Spleen (tissue), 11 donors: ENCODE measurements around the gene SNU13. TPM values are rescaled to one million over a fixed set of nuclear protein-coding genes. Genes with fewer than 3 reads are reported as not detected.
"Not testable (repeated sequence)": the region's sequence is repeated elsewhere in the genome, so short reads cannot be mapped to it uniquely, and the experiment has no call there.

ENCODE experiments used
- DNase-seq: peaks from one replicate; pipeline ENCODE4 v3.0.0-alpha.2; 2020
- H3K27ac ChIP-seq, 8 donors: fragments of 200-600 bp; sonication (generic) in 7 of 8; 1 replicate in 4 of 8; 2 replicates in 4 of 8; pipeline versions ENCODE4 v1.5.0 to v1.8.0; 2016 to 2021; ENCODE audit warnings: inconsistent platforms in 4 of 8, mild to moderate bottlenecking in 4 of 8, moderate library complexity in 1 of 8
- H3K27me3 ChIP-seq, 7 donors: fragments of 200-600 bp; sonication (generic) in 6 of 7; replicated peaks in 1 of 7; 1 replicate in 4 of 7; 2 replicates in 3 of 7; pipeline versions ENCODE4 v1.5.0 to v1.8.0; 2016 to 2021; ENCODE audit warnings: inconsistent platforms in 3 of 7, mild to moderate bottlenecking in 1 of 7
- H3K36me3 ChIP-seq, 6 donors: fragments of 200-600 bp; sonication (generic) in 5 of 6; 1 replicate in 4 of 6; 2 replicates in 2 of 6; pipeline versions ENCODE4 v1.5.0 to v1.8.0; 2016 to 2021; ENCODE audit warnings: inconsistent platforms in 2 of 6
- H3K4me1 ChIP-seq, 6 donors: fragments of 200-600 bp; sonication (generic) in 5 of 6; 1 replicate in 3 of 6; 2 replicates in 3 of 6; pipeline versions ENCODE4 v1.5.0 to v1.8.0; 2016 to 2021; ENCODE audit warnings: inconsistent platforms in 3 of 6
- H3K4me3 ChIP-seq, 8 donors: fragments of 200-600 bp; sonication (generic) in 7 of 8; 1 replicate in 4 of 8; 2 replicates in 4 of 8; pipeline versions ENCODE4 v1.5.0 to v1.8.0; 2016 to 2021; ENCODE audit warnings: inconsistent platforms in 4 of 8, mild to moderate bottlenecking in 4 of 8, moderate library complexity in 2 of 8
- H3K9me3 ChIP-seq, 8 donors: fragments of 200-600 bp; sonication (generic) in 7 of 8; 1 replicate in 4 of 8; 2 replicates in 4 of 8; pipeline versions ENCODE4 v1.5.0 to v1.8.0; 2016 to 2021; ENCODE audit warnings: inconsistent platforms in 4 of 8
- CTCF ChIP-seq, 11 experiments: fragments of 200-600 bp in 7 of 11; fragments of 450-650 bp in 4 of 11; sonication (generic) in 4 of 11; IDR thresholded peaks in 8 of 11; conservative IDR thresholded peaks in 3 of 11; 1 replicate in 7 of 11; 2 replicates in 4 of 11; pipeline versions ENCODE4 v1.4.0 to v1.8.0; 2016 to 2021; ENCODE audit warnings: antibody characterized with exemption in 11 of 11, inconsistent platforms in 4 of 11, mild to moderate bottlenecking in 1 of 11
- POLR2A ChIP-seq, 3 donors: fragments of 450-650 bp; IDR thresholded peaks; one replicate each; pipeline ENCODE4 v1.5.1; 2017; ENCODE audit warnings: antibody characterized with exemption in 3 of 3, mild to moderate bottlenecking in 1 of 3
- POLR2AphosphoS5 ChIP-seq, 3 donors: sonication (generic); formaldehyde crosslinking; IDR thresholded peaks; one replicate each; pipeline ENCODE4 v1.5.1; 2017; ENCODE audit warnings: antibody characterized with exemption in 3 of 3
- WGBS, 5 donors: extraction: QIAGEN DNeasy Blood & Tissue Kit in 3 of 5; methylation state at CpG; one replicate each; pipeline versions ENCODE4 v1.1.5 to v1.1.7; 2013 to 2018; 5-methylcytosine and 5-hydroxymethylcytosine counted together
- intact Hi-C: fragments of 100-400 bp; cut with DNase I; formaldehyde crosslinking; loops from one replicate; pipeline ENCODE4 v1.15.0; 2023; ENCODE audit warnings: low total_unique reads
- polyA plus RNA-seq, 3 donors: library from polyadenylated mRNA; stranded (reverse); fragments of 200-250 nt; gene quantifications; one replicate each; pipeline ENCODE4 v1.2.1, GENCODE V29; 2013
- total RNA-seq, 7 donors: library from RNA; depleted of rRNA in 3 of 7; stranded (reverse); fragments of >200 nt in 3 of 7; fragmentation: NEBNext Ultra II Directional in 4 of 7; extraction: Animal tissue kit (Norgen Biotek cat#: 25700) in 4 of 7; gene quantifications; one replicate each; pipeline versions ENCODE4 v1.1.0 to v1.2.1, GENCODE V29; 2016 to 2021
- donor health status: healthy with polysubstance abuse.
- donor health status: DM: no; HTN: no; CAD: no; lungs with moderate emphysema.
- donor health status: DM: no; HTN: no; CAD: no.
- donor health status: Bipolar disorder and iron deficiency.
- donor health status: healthy.
- donor health status: DM: no; HTN: no; CAD: no.
- donor health status: DM: yes; HTN: yes; CAD: no.

Gene SNU13
- total and polyA plus RNA-seq, 10 donors, result 89.0 to 165 (median 111) TPM

GRCh38 chr22:41696703-41697102 lies 8.0 kb upstream of the SNU13 start:
- Histone ChIP-seq H3K4me1 (peaks cover 15 to 28% (median 22%) of the 10 kb centered on the region in 6 donors), H3K36me3 (peaks cover 0 to 21% (median 3%) of the 10 kb centered on the region in 6 donors), H3K9me3 (no peaks in the 10 kb centered on the region), H3K27me3 (no peaks in the 10 kb centered on the region), H3K4me3 (peak overlapping the region in 2 of 8 donors; percentile 9 to 16), H3K27ac (peak overlapping the region in 7 of 8 donors; percentile 40 to 74 (median 57))
- 55 to 80% (median 64%) methylated on average over 6 to 11 of the region's 11 CpGs for WGBS, 5 donors
- intact Hi-C loops, result loop anchor here (5.0 kb wide), 1 partner anchor 246 kb away; no protein-coding TSS in a partner anchor
- DNase-seq, result peak; percentile 78
- TF ChIP-seq POLR2AphosphoS5 (IDR thresholded peaks at IDR 0.05) (no peak), POLR2A (IDR thresholded peaks at IDR 0.05) (no peak), CTCF (IDR thresholded peaks at IDR 0.05 in 8 of 11, conservative IDR thresholded peaks at IDR 0.05 in 3 of 11) (no peak)

GRCh38 chr22:41695211-41695610 lies 6.5 kb upstream of the SNU13 start:
- intact Hi-C loops, result loop anchor here (5.0 kb wide), 1 partner anchor 247 kb away; no protein-coding TSS in a partner anchor
- WGBS, 5 donors, result 82 to 90% (median 85%) methylated on average over 2 of the region's 2 CpGs
- Histone ChIP-seq H3K4me1 (peaks cover 15 to 36% (median 22%) of the 10 kb centered on the region in 6 donors), H3K36me3 (peaks cover 0 to 21% (median 3%) of the 10 kb centered on the region in 6 donors), H3K27me3 (no peaks in the 10 kb centered on the region), H3K27ac (no peak overlapping the region), H3K9me3 (no peaks in the 10 kb centered on the region), H3K4me3 (no peak overlapping the region)
- no peak for DNase-seq
- TF ChIP-seq POLR2A (IDR thresholded peaks at IDR 0.05) (no peak), CTCF (IDR thresholded peaks at IDR 0.05 in 8 of 11, conservative IDR thresholded peaks at IDR 0.05 in 3 of 11) (no peak), POLR2AphosphoS5 (IDR thresholded peaks at IDR 0.05) (no peak)

GRCh38 chr22:41690476-41690875 lies 1.8 kb upstream of the SNU13 start:
- 83 to 100% (median 96%) methylated on average over 1 to 3 of the region's 3 CpGs for WGBS, 5 donors
- Histone ChIP-seq H3K27ac (peak overlapping the region in 4 of 8 donors; percentile 22 to 99 (median 40)), H3K4me1 (peaks cover 9 to 49% (median 28%) of the 10 kb centered on the region in 6 donors), H3K4me3 (no peak overlapping the region), H3K27me3 (no peaks in the 10 kb centered on the region), H3K9me3 (no peaks in the 10 kb centered on the region), H3K36me3 (peaks cover 0 to 21% (median 3%) of the 10 kb centered on the region in 6 donors)
- intact Hi-C loops, result no loop called here
- TF ChIP-seq POLR2AphosphoS5 (IDR thresholded peaks at IDR 0.05) (no peak), POLR2A (IDR thresholded peaks at IDR 0.05) (no peak), CTCF (IDR thresholded peaks at IDR 0.05 in 8 of 11, conservative IDR thresholded peaks at IDR 0.05 in 3 of 11) (no peak)
- DNase-seq, result peak; percentile 73

GRCh38 chr22:41687901-41688364 lies 734 bp downstream of the SNU13 start:
- TF ChIP-seq POLR2AphosphoS5 (IDR thresholded peaks at IDR 0.05), result no peak
- TF ChIP-seq POLR2A (IDR thresholded peaks at IDR 0.05), result no peak
- TF ChIP-seq CTCF (IDR thresholded peaks at IDR 0.05 in 8 of 11, conservative IDR thresholded peaks at IDR 0.05 in 3 of 11), result no peak
- no peaks in the 10 kb centered on the region for H3K27me3 ChIP-seq
- no peaks in the 10 kb centered on the region for H3K9me3 ChIP-seq
- peaks cover 10 to 72% (median 31%) of the 10 kb centered on the region in 6 donors for H3K4me1 ChIP-seq
- H3K4me3 ChIP-seq, result peak overlapping the region; percentile 66 to 87 (median 81)
- H3K27ac ChIP-seq, result peak overlapping the region; percentile 89 to 99 (median 98)
- peaks cover 0 to 1% (median 0%) of the 10 kb centered on the region in 6 donors for H3K36me3 ChIP-seq
- 0 to 2% (median 1%) methylated on average over 20 of the region's 20 CpGs for WGBS, 5 donors
- intact Hi-C loops, result no loop called here
- peak; percentile 83 for DNase-seq

GRCh38 chr22:41686890-41687289 lies 1.8 kb downstream of the SNU13 start:
- H3K9me3 ChIP-seq, H3K27me3 ChIP-seq, DNase-seq, H3K36me3 ChIP-seq, intact Hi-C loops, H3K27ac ChIP-seq: not testable (repeated sequence)
- Histone ChIP-seq H3K4me1 (peaks cover 13 to 78% (median 36%) of the 10 kb centered on the region in 6 donors), H3K4me3 (peak overlapping the region in 2 of 8 donors; percentile 79 to 81)
- WGBS, 5 donors, result 89 to 96% (median 94%) methylated on average over 11 of the region's 11 CpGs
